ENCODE measurements around the gene FANCC.

The FANCC gene

GRCh38 chr9:95137587-95138145 lies 179.8 kb downstream of the FANCC start:
- Histone ChIP-seq H3K4me1 (ENCODE audit: insufficient read depth, low read length) (no peaks in the 10 kb centered on the region), H2AFZ (ENCODE audit: low read depth, low read length) (no peak overlapping the region), H4K20me1 (ENCODE audit: insufficient read depth, low read length) (no peaks in the 10 kb centered on the region), H3K79me2 (ENCODE audit: insufficient read depth, low read length) (no peaks in the 10 kb centered on the region), H3K9ac (ENCODE audit: low read depth, low read length) (no peak overlapping the region), H3K36me3 (ENCODE audit: insufficient read depth, low read length) (no peaks in the 10 kb centered on the region), H3K27me3 (ENCODE audit: insufficient read depth, low read length, poor library complexity) (no peaks in the 10 kb centered on the region), H3K4me2 (ENCODE audit: insufficient read depth, low read length) (no peak overlapping the region), H3K27ac (ENCODE audit: low read length) (no peak overlapping the region), H3K4me3 (ENCODE audit: low read depth in 1 of 2, low read length in 2 of 2) (no peak overlapping the region), H3K9me3 (ENCODE audit: insufficient read depth, low read length, severe bottlenecking) (no peaks in the 10 kb centered on the region)
- no peak for DNase-seq
- no peak for ATAC-seq (ENCODE audit: insufficient read depth, low read depth)
- TF ChIP-seq CTCF (IDR thresholded peaks at IDR 0.05; ENCODE audit: borderline replicate concordance, extremely low read depth, low read length, poor library complexity, severe bottlenecking) (no peak), EZH2 (IDR thresholded peaks at IDR 0.05; ENCODE audit: borderline replicate concordance, low read depth, low read length, severe bottlenecking) (no peak)

GRCh38 chr9:95135756-95136155 lies 181.8 kb downstream of the FANCC start:
- ATAC-seq (ENCODE audit: insufficient read depth, low read depth) (no peak), DNase-seq (no peak)
- H3K4me1 ChIP-seq (ENCODE audit: insufficient read depth, low read length) = no peaks in the 10 kb centered on the region

GRCh38 chr9:95134457-95134881 lies 183.0 kb downstream of the FANCC start:
- Histone ChIP-seq H3K4me3 (ENCODE audit: low read depth in 1 of 2, low read length in 2 of 2) (no peak overlapping the region), H3K9me3 (ENCODE audit: insufficient read depth, low read length, severe bottlenecking) (no peaks in the 10 kb centered on the region), H3K27ac (ENCODE audit: low read length) (no peak overlapping the region), H3K36me3 (ENCODE audit: insufficient read depth, low read length) (no peaks in the 10 kb centered on the region), H3K4me1 (ENCODE audit: insufficient read depth, low read length) (no peaks in the 10 kb centered on the region), H3K79me2 (ENCODE audit: insufficient read depth, low read length) (no peaks in the 10 kb centered on the region), H2AFZ (ENCODE audit: low read depth, low read length) (no peak overlapping the region), H3K4me2 (ENCODE audit: insufficient read depth, low read length) (no peak overlapping the region), H3K27me3 (ENCODE audit: insufficient read depth, low read length, poor library complexity) (no peaks in the 10 kb centered on the region), H4K20me1 (ENCODE audit: insufficient read depth, low read length) (no peaks in the 10 kb centered on the region), H3K9ac (ENCODE audit: low read depth, low read length) (no peak overlapping the region)
- DNase-seq = no peak
- no peak for TF ChIP-seq EZH2 (IDR thresholded peaks at IDR 0.05; ENCODE audit: borderline replicate concordance, low read depth, low read length, severe bottlenecking)
- TF ChIP-seq CTCF (IDR thresholded peaks at IDR 0.05; ENCODE audit: borderline replicate concordance, extremely low read depth, low read length, poor library complexity, severe bottlenecking) = no peak
- ATAC-seq (ENCODE audit: insufficient read depth, low read depth) = no peak

More at GRCh38 chr9:95135756-95136155, 181.8 kb downstream of the FANCC start:
- TF ChIP-seq EZH2 (IDR thresholded peaks at IDR 0.05; ENCODE audit: borderline replicate concordance, low read depth, low read length, severe bottlenecking) = no peak
- no peak for TF ChIP-seq CTCF (IDR thresholded peaks at IDR 0.05; ENCODE audit: borderline replicate concordance, extremely low read depth, low read length, poor library complexity, severe bottlenecking)
- no peaks in the 10 kb centered on the region for H4K20me1 ChIP-seq (ENCODE audit: insufficient read depth, low read length)
- H3K27ac ChIP-seq (ENCODE audit: low read length) = no peak overlapping the region
- no peak overlapping the region for H3K4me3 ChIP-seq (ENCODE audit: low read depth in 1 of 2, low read length in 2 of 2)
- H3K36me3 ChIP-seq (ENCODE audit: insufficient read depth, low read length) = no peaks in the 10 kb centered on the region
- no peaks in the 10 kb centered on the region for H3K27me3 ChIP-seq (ENCODE audit: insufficient read depth, low read length, poor library complexity)
- H3K4me2 ChIP-seq (ENCODE audit: insufficient read depth, low read length) = no peak overlapping the region
- no peak overlapping the region for H3K9ac ChIP-seq (ENCODE audit: low read depth, low read length)
- no peaks in the 10 kb centered on the region for H3K79me2 ChIP-seq (ENCODE audit: insufficient read depth, low read length)
- no peak overlapping the region for H2AFZ ChIP-seq (ENCODE audit: low read depth, low read length)
- H3K9me3 ChIP-seq (ENCODE audit: insufficient read depth, low read length, severe bottlenecking) = no peaks in the 10 kb centered on the region

All from DND-41 (cell line).